ENCODE measurements around the gene NEURL3.
A peak's percentile ranks its signal among the peaks of the same experiment; 100 is the strongest.

NEURL3 gene

GRCh38 chr2:96510931-96511595 is 5.9 kb upstream of the NEURL3 start:
- TF ChIP-seq ZNF565 (CRISPR knock-in tag; conservative IDR thresholded peaks at IDR 0.05; ENCODE audit: low read depth) (no peak), ZFP3 (CRISPR knock-in tag; IDR thresholded peaks at IDR 0.05) (no peak)
- no peak for ATAC-seq

DNA sequence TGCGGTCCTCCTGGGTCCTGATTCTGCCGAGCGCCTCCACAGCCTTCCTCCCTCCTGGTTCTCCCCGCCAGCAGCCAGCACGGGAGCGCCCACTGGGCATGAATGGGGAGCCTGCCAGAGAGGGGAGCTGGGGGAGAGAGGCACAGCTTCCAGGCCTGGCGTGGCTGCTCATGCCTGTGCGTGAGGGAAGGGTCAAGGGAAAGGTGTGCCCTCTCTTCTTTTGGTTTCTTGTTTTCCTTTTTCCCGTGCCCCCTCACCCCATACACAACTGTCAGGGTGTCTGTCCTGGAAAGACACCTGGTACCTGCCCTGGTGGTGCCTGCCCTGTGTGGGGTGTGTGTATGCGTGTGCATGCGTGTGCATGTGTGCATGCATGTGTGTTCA is 4.7 kb upstream of the NEURL3 start:
- ATAC-seq = no peak
- no peak for TF ChIP-seq CSDC2 (CRISPR knock-in tag; IDR thresholded peaks at IDR 0.05)
- no peak for TF ChIP-seq GLIS3 (CRISPR knock-in tag; IDR thresholded peaks at IDR 0.05)
- no peak for TF ChIP-seq ZNF8 (CRISPR knock-in tag; IDR thresholded peaks at IDR 0.05)

GRCh38 chr2:96509114-96509846 is 4.1 kb upstream of the NEURL3 start:
- no peak for TF ChIP-seq ZC3H10 (CRISPR knock-in tag; IDR thresholded peaks at IDR 0.05)
- no peak for TF ChIP-seq ESRRG (CRISPR knock-in tag; IDR thresholded peaks at IDR 0.05)
- TF ChIP-seq SNAI2 (CRISPR knock-in tag; IDR thresholded peaks at IDR 0.05) = no peak
- TF ChIP-seq ZNF8 (CRISPR knock-in tag; IDR thresholded peaks at IDR 0.05) = no peak
- TF ChIP-seq, protein P1, sequence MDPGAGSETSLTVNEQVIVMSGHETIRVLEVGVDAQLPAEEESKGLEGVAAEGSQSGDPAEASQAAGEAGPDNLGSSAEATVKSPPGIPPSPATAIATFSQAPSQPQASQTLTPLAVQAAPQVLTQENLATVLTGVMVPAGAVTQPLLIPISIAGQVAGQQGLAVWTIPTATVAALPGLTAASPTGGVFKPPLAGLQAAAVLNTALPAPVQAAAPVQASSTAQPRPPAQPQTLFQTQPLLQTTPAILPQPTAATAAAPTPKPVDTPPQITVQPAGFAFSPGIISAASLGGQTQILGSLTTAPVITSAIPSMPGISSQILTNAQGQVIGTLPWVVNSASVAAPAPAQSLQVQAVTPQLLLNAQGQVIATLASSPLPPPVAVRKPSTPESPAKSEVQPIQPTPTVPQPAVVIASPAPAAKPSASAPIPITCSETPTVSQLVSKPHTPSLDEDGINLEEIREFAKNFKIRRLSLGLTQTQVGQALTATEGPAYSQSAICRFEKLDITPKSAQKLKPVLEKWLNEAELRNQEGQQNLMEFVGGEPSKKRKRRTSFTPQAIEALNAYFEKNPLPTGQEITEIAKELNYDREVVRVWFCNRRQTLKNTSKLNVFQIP (CRISPR knock-in tag; IDR thresholded peaks at IDR 0.05; ENCODE audit: borderline replicate concordance, low read depth) = no peak
- TF ChIP-seq, protein P2, sequence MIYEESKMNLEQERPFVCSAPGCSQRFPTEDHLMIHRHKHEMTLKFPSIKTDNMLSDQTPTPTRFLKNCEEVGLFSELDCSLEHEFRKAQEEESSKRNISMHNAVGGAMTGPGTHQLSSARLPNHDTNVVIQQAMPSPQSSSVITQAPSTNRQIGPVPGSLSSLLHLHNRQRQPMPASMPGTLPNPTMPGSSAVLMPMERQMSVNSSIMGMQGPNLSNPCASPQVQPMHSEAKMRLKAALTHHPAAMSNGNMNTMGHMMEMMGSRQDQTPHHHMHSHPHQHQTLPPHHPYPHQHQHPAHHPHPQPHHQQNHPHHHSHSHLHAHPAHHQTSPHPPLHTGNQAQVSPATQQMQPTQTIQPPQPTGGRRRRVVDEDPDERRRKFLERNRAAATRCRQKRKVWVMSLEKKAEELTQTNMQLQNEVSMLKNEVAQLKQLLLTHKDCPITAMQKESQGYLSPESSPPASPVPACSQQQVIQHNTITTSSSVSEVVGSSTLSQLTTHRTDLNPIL (CRISPR knock-in tag; IDR thresholded peaks at IDR 0.05; ENCODE audit: low read depth) = no peak
- no peak for TF ChIP-seq ZNF565 (CRISPR knock-in tag; conservative IDR thresholded peaks at IDR 0.05; ENCODE audit: low read depth)
- TF ChIP-seq ARNTL (CRISPR knock-in tag; IDR thresholded peaks at IDR 0.05; ENCODE audit: borderline replicate concordance, low read depth) = no peak
- TF ChIP-seq PPARA (CRISPR knock-in tag; IDR thresholded peaks at IDR 0.05; ENCODE audit: borderline replicate concordance) = no peak
- TF ChIP-seq ISL1 (CRISPR knock-in tag; IDR thresholded peaks at IDR 0.05) = no peak
- ATAC-seq = peak; percentile 89

GRCh38 chr2:96508521-96509113 is 3.5 kb upstream of the NEURL3 start:
- no peak for TF ChIP-seq RARB (CRISPR knock-in tag; IDR thresholded peaks at IDR 0.05)
- no peak for TF ChIP-seq ARNTL (CRISPR knock-in tag; IDR thresholded peaks at IDR 0.05; ENCODE audit: borderline replicate concordance, low read depth)
- TF ChIP-seq ISL1 (CRISPR knock-in tag; IDR thresholded peaks at IDR 0.05) = no peak
- TF ChIP-seq, protein P1 (CRISPR knock-in tag; IDR thresholded peaks at IDR 0.05; ENCODE audit: borderline replicate concordance, low read depth) = no peak
- no peak for TF ChIP-seq GLIS3 (CRISPR knock-in tag; IDR thresholded peaks at IDR 0.05)
- no peak for TF ChIP-seq ZNF70 (CRISPR knock-in tag; IDR thresholded peaks at IDR 0.05)
- TF ChIP-seq TOX (CRISPR knock-in tag; IDR thresholded peaks at IDR 0.05; ENCODE audit: borderline replicate concordance) = no peak
- TF ChIP-seq, protein P3, sequence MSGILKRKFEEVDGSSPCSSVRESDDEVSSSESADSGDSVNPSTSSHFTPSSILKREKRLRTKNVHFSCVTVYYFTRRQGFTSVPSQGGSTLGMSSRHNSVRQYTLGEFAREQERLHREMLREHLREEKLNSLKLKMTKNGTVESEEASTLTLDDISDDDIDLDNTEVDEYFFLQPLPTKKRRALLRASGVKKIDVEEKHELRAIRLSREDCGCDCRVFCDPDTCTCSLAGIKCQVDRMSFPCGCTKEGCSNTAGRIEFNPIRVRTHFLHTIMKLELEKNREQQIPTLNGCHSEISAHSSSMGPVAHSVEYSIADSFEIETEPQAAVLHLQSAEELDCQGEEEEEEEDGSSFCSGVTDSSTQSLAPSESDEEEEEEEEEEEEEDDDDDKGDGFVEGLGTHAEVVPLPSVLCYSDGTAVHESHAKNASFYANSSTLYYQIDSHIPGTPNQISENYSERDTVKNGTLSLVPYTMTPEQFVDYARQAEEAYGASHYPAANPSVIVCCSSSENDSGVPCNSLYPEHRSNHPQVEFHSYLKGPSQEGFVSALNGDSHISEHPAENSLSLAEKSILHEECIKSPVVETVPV (CRISPR knock-in tag; IDR thresholded peaks at IDR 0.05) = no peak
- no peak for TF ChIP-seq ZFP30 (CRISPR knock-in tag; IDR thresholded peaks at IDR 0.05)
- TF ChIP-seq, protein P4, sequence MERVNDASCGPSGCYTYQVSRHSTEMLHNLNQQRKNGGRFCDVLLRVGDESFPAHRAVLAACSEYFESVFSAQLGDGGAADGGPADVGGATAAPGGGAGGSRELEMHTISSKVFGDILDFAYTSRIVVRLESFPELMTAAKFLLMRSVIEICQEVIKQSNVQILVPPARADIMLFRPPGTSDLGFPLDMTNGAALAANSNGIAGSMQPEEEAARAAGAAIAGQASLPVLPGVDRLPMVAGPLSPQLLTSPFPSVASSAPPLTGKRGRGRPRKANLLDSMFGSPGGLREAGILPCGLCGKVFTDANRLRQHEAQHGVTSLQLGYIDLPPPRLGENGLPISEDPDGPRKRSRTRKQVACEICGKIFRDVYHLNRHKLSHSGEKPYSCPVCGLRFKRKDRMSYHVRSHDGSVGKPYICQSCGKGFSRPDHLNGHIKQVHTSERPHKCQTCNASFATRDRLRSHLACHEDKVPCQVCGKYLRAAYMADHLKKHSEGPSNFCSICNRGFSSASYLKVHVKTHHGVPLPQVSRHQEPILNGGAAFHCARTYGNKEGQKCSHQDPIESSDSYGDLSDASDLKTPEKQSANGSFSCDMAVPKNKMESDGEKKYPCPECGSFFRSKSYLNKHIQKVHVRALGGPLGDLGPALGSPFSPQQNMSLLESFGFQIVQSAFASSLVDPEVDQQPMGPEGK (CRISPR knock-in tag; IDR thresholded peaks at IDR 0.05; ENCODE audit: borderline replicate concordance) = no peak
- TF ChIP-seq ZNF8 (CRISPR knock-in tag; IDR thresholded peaks at IDR 0.05) = no peak
- no peak for TF ChIP-seq TCF4 (CRISPR knock-in tag; IDR thresholded peaks at IDR 0.05; ENCODE audit: borderline replicate concordance)
- no peak for TF ChIP-seq ESRRG (CRISPR knock-in tag; IDR thresholded peaks at IDR 0.05)
- ATAC-seq = no peak

Data from SK-N-SH treated with all-trans-retinoic acid at 6 μM for 48 hours (cell line).